Measurements from ENCODE around the gene YDJC. TPM values are rescaled to one million over a fixed set of nuclear protein-coding genes. Genes with fewer than 3 reads are reported as not detected.

The YDJC gene
- total RNA-seq, 1 donor from 2014 or later, result 18.4 TPM

DNA sequence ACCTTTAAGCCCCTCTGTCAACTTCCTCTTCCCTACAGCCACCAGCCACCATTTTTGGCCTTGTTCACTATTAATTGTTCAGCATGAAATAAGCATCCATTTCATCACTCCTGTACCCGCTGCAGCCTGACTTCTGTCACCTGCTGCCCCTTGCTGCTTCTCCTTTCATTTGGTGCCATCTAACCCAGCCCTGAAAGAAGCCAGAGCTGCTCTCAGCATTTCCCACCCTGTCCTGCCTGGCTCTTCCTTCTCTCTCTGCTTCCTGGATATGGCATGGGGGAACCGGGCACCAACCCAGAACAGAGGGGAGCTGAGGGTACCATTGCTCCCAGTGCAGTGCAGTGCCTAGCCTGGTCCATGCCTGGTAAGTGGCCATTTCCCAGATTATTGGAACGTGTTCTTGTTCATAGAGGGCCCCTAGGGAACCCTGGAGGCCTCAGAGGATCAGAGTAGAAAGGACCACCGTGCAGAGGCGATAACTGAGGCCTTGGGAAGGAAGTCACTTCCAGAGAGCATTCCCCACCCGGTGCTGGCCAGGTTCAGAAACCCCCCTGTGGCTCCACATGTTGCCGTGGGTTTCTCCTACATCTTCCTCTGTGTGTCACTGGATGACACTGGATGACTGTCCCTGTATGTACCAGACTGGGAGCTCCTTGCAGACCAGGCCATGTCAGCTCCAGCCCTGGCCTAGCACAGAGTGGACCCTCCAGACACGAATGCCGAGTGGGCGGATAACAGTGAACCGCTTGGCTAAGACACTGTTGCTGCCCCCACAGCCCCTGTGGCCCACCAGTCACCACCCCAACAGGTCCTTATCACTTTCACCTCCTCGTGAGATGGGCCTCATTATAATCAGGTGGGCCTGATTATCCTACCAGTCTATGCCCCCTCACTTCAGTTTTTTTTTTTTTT lies 4.7 kb downstream of the YDJC start:
- H3K4me3 Mint-ChIP-seq, result peak overlapping the region; percentile 54
- H3K27me3 Mint-ChIP-seq (ENCODE audit: low read depth), result peaks cover 2% of the 10 kb centered on the region
- no peaks in the 10 kb centered on the region for H3K9me3 Mint-ChIP-seq
- DNase-seq (ENCODE audit: low read depth, low spot score), result no peak
- TF ChIP-seq, protein P1, sequence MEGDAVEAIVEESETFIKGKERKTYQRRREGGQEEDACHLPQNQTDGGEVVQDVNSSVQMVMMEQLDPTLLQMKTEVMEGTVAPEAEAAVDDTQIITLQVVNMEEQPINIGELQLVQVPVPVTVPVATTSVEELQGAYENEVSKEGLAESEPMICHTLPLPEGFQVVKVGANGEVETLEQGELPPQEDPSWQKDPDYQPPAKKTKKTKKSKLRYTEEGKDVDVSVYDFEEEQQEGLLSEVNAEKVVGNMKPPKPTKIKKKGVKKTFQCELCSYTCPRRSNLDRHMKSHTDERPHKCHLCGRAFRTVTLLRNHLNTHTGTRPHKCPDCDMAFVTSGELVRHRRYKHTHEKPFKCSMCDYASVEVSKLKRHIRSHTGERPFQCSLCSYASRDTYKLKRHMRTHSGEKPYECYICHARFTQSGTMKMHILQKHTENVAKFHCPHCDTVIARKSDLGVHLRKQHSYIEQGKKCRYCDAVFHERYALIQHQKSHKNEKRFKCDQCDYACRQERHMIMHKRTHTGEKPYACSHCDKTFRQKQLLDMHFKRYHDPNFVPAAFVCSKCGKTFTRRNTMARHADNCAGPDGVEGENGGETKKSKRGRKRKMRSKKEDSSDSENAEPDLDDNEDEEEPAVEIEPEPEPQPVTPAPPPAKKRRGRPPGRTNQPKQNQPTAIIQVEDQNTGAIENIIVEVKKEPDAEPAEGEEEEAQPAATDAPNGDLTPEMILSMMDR (conservative IDR thresholded peaks at IDR 0.05), result no peak
- H3K27ac Mint-ChIP-seq (ENCODE audit: unreplicated experiment), result peak overlapping the region; percentile 68
- peaks cover 7% of the 10 kb centered on the region for H3K36me3 Mint-ChIP-seq (ENCODE audit: low read depth)
- peaks cover 46% of the 10 kb centered on the region for H3K4me1 Mint-ChIP-seq

DNA sequence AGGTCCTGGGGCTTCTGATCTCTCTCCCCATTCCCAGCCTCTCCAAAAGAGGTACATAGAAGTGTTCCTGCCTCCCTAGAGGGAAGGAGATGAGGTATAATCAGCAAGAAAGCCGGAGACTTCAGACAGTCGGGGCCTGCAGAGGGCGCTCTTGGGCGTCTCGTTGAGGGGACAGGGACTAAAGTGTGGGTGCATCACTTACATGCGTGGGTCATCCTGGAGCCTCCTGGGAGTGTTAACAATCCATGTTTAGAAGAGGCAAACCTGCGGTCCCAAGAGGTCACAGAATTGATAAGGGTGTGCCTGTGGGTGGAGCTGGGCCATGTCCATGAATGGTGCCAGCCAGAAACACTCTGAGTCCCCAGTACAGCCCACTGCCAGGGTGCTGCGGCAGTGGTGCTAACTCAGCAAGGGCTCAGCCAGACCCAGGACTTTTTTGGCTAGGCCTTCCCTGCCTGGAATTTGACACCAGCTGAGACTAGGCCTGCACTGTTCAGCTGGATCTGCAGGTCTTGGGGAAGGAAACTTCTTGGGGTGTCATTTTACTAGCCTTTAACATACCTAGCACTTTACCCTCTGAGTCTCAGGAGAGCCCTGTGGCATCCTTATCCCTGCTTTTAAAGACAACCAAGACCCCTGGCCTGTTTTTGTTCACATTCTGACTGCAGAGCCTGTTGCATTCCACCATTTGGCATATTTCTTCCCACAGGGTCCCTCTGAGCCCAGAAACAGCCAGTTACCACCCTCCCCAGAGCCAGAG lies 5.5 kb downstream of the YDJC start:
- peak; percentile 33 for DNase-seq (ENCODE audit: low read depth, low spot score)
- H3K27me3 Mint-ChIP-seq (ENCODE audit: low read depth), result peaks cover 2% of the 10 kb centered on the region
- H3K27ac Mint-ChIP-seq (ENCODE audit: unreplicated experiment), result peak overlapping the region; percentile 68
- TF ChIP-seq, protein P1 (conservative IDR thresholded peaks at IDR 0.05), result peak; percentile 55
- peak overlapping the region; percentile 54 for H3K4me3 Mint-ChIP-seq
- H3K9me3 Mint-ChIP-seq, result no peaks in the 10 kb centered on the region
- H3K4me1 Mint-ChIP-seq, result peaks cover 48% of the 10 kb centered on the region
- peaks cover 7% of the 10 kb centered on the region for H3K36me3 Mint-ChIP-seq (ENCODE audit: low read depth)

DNA sequence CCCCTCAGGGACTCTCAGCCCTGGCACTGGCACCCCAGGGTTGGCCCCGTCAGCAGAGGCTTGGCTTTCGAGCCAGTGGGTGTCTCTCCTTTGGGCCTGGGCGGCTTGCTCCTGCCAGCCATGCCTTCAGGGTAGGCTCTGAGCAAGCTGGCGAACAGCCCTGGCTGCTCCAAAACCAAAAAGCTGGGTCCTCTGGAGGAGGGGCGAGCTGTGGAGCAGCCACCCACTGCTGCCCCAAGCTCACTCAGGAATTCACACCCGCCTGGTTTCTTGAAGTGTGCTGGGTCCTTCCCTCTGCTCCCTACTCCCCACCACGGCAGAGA lies 6.2 kb downstream of the YDJC start:
- TF ChIP-seq, protein P1 (conservative IDR thresholded peaks at IDR 0.05), result no peak

DNA sequence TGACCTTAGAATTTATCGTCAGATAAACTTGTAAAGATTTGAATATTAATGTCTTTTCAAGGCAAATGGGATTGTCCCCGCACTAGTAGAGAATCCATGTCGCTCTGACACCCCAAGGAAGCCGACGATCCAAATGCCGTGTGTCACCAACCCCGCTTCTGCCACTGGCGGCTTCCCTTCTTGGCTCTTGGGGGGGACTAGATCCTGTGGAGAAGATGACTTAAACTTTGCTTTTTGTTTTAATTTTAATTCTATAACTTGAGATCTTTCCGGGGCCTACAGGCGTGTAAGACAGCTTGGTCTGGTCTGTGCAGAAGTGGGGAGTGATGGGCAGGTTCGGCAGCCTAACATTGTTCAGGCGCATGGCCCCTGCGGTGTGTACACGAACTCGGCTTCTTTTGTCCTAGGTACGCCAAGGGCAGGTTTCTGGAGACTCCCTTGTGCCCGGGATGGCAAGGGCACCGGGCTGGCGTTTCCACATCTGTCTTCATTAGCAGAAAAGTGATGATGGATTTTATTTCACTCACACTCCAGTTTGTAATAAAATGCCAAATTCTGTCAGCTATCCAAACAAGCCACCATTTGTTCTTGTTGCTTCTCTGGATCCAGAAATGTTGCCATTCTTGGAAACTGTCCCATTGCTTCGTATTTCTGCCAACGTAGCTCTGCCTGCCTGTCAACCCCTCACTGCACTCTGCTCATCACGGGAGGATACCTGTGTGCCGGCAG lies 6.7 kb downstream of the YDJC start:
- TF ChIP-seq, protein P1 (conservative IDR thresholded peaks at IDR 0.05), result no peak
- Mint-ChIP-seq H3K4me3 (peak overlapping the region; percentile 54), H3K4me1 (peaks cover 44% of the 10 kb centered on the region)

More for the DNA sequence above, 6.2 kb downstream of the YDJC start:
- no peak overlapping the region for H3K27ac Mint-ChIP-seq (ENCODE audit: unreplicated experiment)
- H3K27me3 Mint-ChIP-seq (ENCODE audit: low read depth), result peaks cover 2% of the 10 kb centered on the region
- peaks cover 7% of the 10 kb centered on the region for H3K36me3 Mint-ChIP-seq (ENCODE audit: low read depth)
- DNase-seq (ENCODE audit: low read depth, low spot score), result no peak
- peaks cover 48% of the 10 kb centered on the region for H3K4me1 Mint-ChIP-seq
- no peak overlapping the region for H3K4me3 Mint-ChIP-seq
- no peaks in the 10 kb centered on the region for H3K9me3 Mint-ChIP-seq

More for the DNA sequence above, 6.7 kb downstream of the YDJC start:
- DNase-seq (ENCODE audit: low read depth, low spot score), result no peak
- Mint-ChIP-seq H3K9me3 (no peaks in the 10 kb centered on the region), H3K36me3 (ENCODE audit: low read depth) (peaks cover 4% of the 10 kb centered on the region), H3K27ac (ENCODE audit: unreplicated experiment) (no peak overlapping the region), H3K27me3 (ENCODE audit: low read depth) (no peaks in the 10 kb centered on the region)

Data from neural crest cell (in vitro differentiated cells).